Gastroesophageal sphincter (tissue), 4 donors: Measurements from ENCODE around the gene AGBL1. TPM values are rescaled to one million over a fixed set of nuclear protein-coding genes. Genes with fewer than 3 reads are reported as not detected.

Source experiments
- ATAC-seq: fragments of 150-250 bp; one replicate; pipeline ENCODE4 v1.9.1; 2016; ENCODE audit warnings: mild to moderate bottlenecking, moderate library complexity
- H3K27ac ChIP-seq, 4 donors: fragments of 200-600 bp; sonication (generic) in 3 of 4; 1 replicate in 3 of 4; 2 replicates in 1 of 4; pipeline ENCODE4 v1.5.1; 2016 to 2019
- H3K27me3 ChIP-seq: fragments of 200-600 bp; sonication (generic); one replicate; pipeline ENCODE4 v1.5.1; 2019
- H3K36me3 ChIP-seq, 2 donors: fragments of 200-600 bp; sonication (generic); one replicate each; pipeline ENCODE4 v1.5.1; 2019; ENCODE audit warnings: control low read depth in 1 of 2
- H3K4me1 ChIP-seq, 3 donors: fragments of 200-600 bp; sonication (generic); 1 replicate in 2 of 3; 2 replicates in 1 of 3; pipeline ENCODE4 v1.5.1; 2016 to 2019; ENCODE audit warnings: control low read depth in 2 of 3
- H3K4me3 ChIP-seq, 2 donors: fragments of 200-600 bp; sonication (generic); one replicate each; pipeline ENCODE4 v1.5.1; 2019; ENCODE audit warnings: mild to moderate bottlenecking in 1 of 2, moderate library complexity in 1 of 2
- H3K9me3 ChIP-seq, 3 donors: fragments of 200-600 bp; sonication (generic); one replicate each; pipeline ENCODE4 v1.5.1; 2017 to 2019; ENCODE audit warnings: control low read depth in 2 of 3
- EP300 ChIP-seq: sonication (generic); formaldehyde crosslinking; IDR thresholded peaks from one replicate; pipeline ENCODE4 v1.6.1; 2017; ENCODE audit warnings: antibody characterized with exemption, mild to moderate bottlenecking
- POLR2A ChIP-seq, 2 donors: fragments of 450-650 bp; IDR thresholded peaks; one replicate each; pipeline ENCODE4 v1.6.1; 2017; ENCODE audit warnings: antibody characterized with exemption in 2 of 2, mild to moderate bottlenecking in 2 of 2, moderate library complexity in 1 of 2
- POLR2AphosphoS5 ChIP-seq: sonication (generic); formaldehyde crosslinking; IDR thresholded peaks from one replicate; pipeline ENCODE4 v1.6.1; 2017; ENCODE audit warnings: antibody characterized with exemption
- WGBS, 2 donors: methylation state at CpG; one replicate each; pipeline ENCODE4 v1.1.5; 2018; ENCODE audit warnings: low coverage in 1 of 2; 5-methylcytosine and 5-hydroxymethylcytosine counted together
- total RNA-seq, 4 donors: library from RNA; depleted of rRNA; stranded (reverse); fragments of >200 nt; gene quantifications; one replicate each; pipeline ENCODE4 v1.1.0, GENCODE V29; 2016
- TF ChIP-seq, protein P1 (sequence below), 4 experiments: fragments of 200-600 bp in 2 of 4; fragments of 450-650 bp in 2 of 4; sonication (generic) in 1 of 4; IDR thresholded peaks; one replicate each; pipeline ENCODE4 v1.5.1; 2017 to 2019; ENCODE audit warnings: antibody characterized with exemption in 4 of 4, mild to moderate bottlenecking in 2 of 4, moderate library complexity in 2 of 4

Gene AGBL1
- total RNA-seq, 4 donors from 2014 or later: 0.12 to 0.13 TPM; not detected in 2

DNA sequence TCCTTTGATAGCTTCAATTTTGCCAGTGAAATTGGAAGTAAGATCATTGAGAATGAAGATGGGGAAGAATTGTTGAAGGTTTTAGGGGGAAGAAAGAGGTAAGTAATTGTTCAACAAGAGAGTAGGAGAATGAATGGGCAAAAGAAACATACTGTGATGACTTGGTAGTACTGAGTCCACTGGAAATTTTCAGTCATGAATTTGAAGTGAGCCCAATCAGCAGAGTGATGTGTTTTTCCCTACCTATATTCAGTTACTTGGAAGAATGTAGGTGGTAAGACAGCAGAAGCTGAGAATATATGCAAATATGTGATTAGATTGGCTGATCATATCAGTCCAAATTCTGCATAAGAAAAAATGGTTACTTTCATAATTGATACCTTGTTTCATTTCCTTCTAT lies 569.6 kb downstream of the AGBL1 start:
- H3K27ac ChIP-seq: no peak overlapping the region
- ATAC-seq: no peak
- no peaks in the 10 kb centered on the region for H3K4me1 ChIP-seq
- no peaks in the 10 kb centered on the region for H3K27me3 ChIP-seq
- TF ChIP-seq POLR2AphosphoS5 (no peak), EP300 (no peak), POLR2A (IDR thresholded peaks at IDR 0.05) (no peak)
- TF ChIP-seq, protein P1, sequence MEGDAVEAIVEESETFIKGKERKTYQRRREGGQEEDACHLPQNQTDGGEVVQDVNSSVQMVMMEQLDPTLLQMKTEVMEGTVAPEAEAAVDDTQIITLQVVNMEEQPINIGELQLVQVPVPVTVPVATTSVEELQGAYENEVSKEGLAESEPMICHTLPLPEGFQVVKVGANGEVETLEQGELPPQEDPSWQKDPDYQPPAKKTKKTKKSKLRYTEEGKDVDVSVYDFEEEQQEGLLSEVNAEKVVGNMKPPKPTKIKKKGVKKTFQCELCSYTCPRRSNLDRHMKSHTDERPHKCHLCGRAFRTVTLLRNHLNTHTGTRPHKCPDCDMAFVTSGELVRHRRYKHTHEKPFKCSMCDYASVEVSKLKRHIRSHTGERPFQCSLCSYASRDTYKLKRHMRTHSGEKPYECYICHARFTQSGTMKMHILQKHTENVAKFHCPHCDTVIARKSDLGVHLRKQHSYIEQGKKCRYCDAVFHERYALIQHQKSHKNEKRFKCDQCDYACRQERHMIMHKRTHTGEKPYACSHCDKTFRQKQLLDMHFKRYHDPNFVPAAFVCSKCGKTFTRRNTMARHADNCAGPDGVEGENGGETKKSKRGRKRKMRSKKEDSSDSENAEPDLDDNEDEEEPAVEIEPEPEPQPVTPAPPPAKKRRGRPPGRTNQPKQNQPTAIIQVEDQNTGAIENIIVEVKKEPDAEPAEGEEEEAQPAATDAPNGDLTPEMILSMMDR (IDR thresholded peaks at IDR 0.05): no peak
- no peaks in the 10 kb centered on the region for H3K9me3 ChIP-seq
- H3K4me3 ChIP-seq: no peak overlapping the region
- no peaks in the 10 kb centered on the region for H3K36me3 ChIP-seq

DNA sequence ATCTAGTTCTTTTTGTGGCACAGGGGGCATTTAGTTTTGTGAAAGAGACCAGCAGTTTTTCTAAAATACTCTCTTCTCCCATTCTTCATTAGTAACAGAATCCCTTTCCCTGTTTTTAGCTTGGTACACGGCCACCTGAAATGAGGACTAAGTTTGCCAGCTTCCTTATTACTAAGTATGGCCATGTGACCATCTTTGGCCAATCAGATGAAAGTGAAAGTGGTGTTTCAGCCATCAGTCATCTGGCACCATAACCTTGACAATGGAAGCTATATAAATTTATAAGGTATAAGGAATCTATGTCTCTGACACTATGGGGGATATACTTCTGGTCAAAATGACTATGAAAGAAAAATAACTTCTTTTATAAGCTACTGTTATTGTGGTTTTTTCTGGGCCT lies 570.4 kb downstream of the AGBL1 start:
- no peaks in the 10 kb centered on the region for H3K27me3 ChIP-seq
- ATAC-seq: no peak
- no peaks in the 10 kb centered on the region for H3K36me3 ChIP-seq
- no peaks in the 10 kb centered on the region for H3K9me3 ChIP-seq
- no peak overlapping the region for H3K4me3 ChIP-seq
- TF ChIP-seq EP300 (no peak), POLR2A (IDR thresholded peaks at IDR 0.05) (no peak), POLR2AphosphoS5 (no peak)
- TF ChIP-seq, protein P1 (IDR thresholded peaks at IDR 0.05): no peak
- no peaks in the 10 kb centered on the region for H3K4me1 ChIP-seq
- WGBS, 2 donors: 44 to 64% methylated on average over 1 of the region's 1 CpG
- H3K27ac ChIP-seq: no peak overlapping the region

DNA sequence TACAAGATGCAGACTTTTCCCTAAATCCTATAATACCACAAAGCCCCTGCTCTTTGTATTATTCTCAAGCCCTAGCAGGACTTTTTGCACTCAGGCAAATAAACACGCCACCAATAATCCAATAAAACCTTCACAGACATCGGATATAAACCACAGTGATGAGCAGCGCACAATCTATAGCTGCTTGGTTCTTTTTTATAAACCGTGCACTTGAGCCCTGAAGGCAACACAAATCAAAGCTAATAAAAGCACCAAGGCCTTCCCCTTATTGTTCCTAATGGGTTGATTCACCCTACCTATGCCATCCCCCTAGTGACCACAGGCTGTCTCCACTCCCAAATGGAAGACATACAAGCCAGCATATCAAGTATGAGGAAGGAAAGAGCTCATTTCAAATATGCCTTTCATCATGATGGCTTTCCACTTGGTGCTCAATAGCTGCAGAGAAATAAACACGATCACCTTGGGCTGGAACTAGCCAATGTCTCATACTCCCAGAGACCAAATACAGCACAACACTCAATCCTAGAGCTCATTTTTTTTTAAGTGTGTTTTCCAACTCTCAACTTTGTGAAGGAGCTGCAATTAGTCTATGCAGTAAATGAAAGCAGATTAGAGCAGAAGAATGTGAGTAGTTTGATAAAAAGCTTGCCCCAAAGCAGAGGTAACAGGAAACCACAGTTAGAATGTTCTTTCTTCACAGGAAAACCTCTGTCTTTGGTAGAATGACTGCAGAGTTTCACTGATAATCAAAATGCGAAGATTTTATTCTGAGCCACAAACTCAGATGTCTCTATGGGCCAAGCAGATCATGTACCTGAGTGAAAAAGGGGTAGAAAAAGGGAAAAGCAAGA lies 573.9 kb downstream of the AGBL1 start:
- no peak overlapping the region for H3K27ac ChIP-seq
- H3K9me3 ChIP-seq: no peaks in the 10 kb centered on the region
- no peak for TF ChIP-seq EP300
- TF ChIP-seq POLR2A (IDR thresholded peaks at IDR 0.05): no peak
- TF ChIP-seq, protein P1 (IDR thresholded peaks at IDR 0.05): no peak
- TF ChIP-seq POLR2AphosphoS5: no peak
- no peak for ATAC-seq
- WGBS, 2 donors: 88 to 95% methylated on average over 4 to 6 of the region's 6 CpGs
- H3K36me3 ChIP-seq: no peaks in the 10 kb centered on the region
- H3K4me1 ChIP-seq: no peaks in the 10 kb centered on the region
- H3K4me3 ChIP-seq: no peak overlapping the region
- H3K27me3 ChIP-seq: no peaks in the 10 kb centered on the region

DNA sequence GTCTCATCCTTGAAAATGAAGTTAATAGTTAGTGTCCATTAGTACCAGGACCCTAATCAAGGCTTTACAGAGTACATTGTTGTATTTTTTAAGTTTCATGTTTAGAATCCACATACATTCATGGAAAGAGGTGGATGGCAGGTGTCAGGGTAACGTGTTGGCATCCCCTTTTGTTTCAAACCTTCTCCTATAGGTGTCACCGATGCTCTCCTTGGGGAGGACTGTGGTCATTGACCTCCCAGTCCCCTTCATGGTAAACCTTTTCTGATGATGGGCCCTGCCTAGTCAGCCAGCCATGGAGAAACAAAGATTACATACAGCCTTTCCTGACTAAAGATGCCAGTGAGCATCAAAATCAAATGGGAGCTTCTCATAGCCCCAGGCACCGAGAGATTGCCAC lies 574.8 kb downstream of the AGBL1 start:
- Histone ChIP-seq H3K9me3 (no peaks in the 10 kb centered on the region), H3K4me3 (no peak overlapping the region), H3K4me1 (no peaks in the 10 kb centered on the region), H3K27me3 (no peaks in the 10 kb centered on the region), H3K27ac (no peak overlapping the region), H3K36me3 (no peaks in the 10 kb centered on the region)
- WGBS, 2 donors: 55 to 79% methylated on average over 2 to 3 of the region's 3 CpGs
- ATAC-seq: no peak
- TF ChIP-seq POLR2A (IDR thresholded peaks at IDR 0.05) (no peak), EP300 (no peak), POLR2AphosphoS5 (no peak)
- TF ChIP-seq, protein P1 (IDR thresholded peaks at IDR 0.05): no peak

DNA sequence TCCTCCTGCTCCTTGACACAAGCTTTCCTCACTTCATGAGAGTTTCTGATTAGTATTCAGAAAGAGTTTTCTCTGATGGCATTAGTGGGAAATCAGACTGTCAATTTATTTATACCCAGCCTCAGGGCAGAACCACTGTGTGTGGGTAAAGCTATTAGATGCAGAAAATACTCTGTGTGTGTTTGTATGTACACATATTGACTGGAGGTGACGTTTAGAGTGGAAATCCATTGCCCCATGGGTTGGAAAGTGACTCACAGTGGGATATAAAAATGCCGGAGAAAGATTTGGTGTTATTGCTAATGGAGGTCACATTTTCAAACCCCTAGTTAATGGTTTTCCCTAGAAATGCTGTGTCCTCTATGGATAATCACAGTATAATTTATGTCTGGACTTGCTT lies 577.6 kb downstream of the AGBL1 start:
- TF ChIP-seq EP300 (no peak), POLR2A (IDR thresholded peaks at IDR 0.05) (no peak), POLR2AphosphoS5 (no peak)
- TF ChIP-seq, protein P1 (IDR thresholded peaks at IDR 0.05): no peak
- no peaks in the 10 kb centered on the region for H3K4me1 ChIP-seq
- no peaks in the 10 kb centered on the region for H3K36me3 ChIP-seq
- no peaks in the 10 kb centered on the region for H3K27me3 ChIP-seq
- no peaks in the 10 kb centered on the region for H3K9me3 ChIP-seq
- no peak overlapping the region for H3K27ac ChIP-seq
- WGBS, 2 donors: 50 to 94% methylated on average over 1 to 2 of the region's 2 CpGs
- H3K4me3 ChIP-seq: no peak overlapping the region
- no peak for ATAC-seq
